GM23338 (cell line): ENCODE data around the gene AP4M1. TPM values are rescaled to one million over a fixed set of nuclear protein-coding genes. Genes with fewer than 3 reads are reported as not detected.

Experiments
- ATAC-seq: fragments of 200-7000 bp; cut with Tn5 transposase; 3 replicates; pipeline ENCODE4 v1.9.1; 2020
- DNase-seq: peaks from one replicate; pipeline ENCODE4 v3.0.0-alpha.2; 2015; ENCODE audit warnings: low spot score
- H2AFZ ChIP-seq: fragments of 200-600 bp; sonication (generic); 2 replicates; pipeline ENCODE4 v1.8.0; 2016; ENCODE audit warnings: antibody characterized with exemption, mild to moderate bottlenecking, moderate library complexity
- H3F3A ChIP-seq: fragments of 200-600 bp; sonication (generic); replicated peaks from 2 replicates; pipeline ENCODE4 v1.8.0; 2017; ENCODE audit warnings: antibody characterized with exemption, mixed run types, low read depth
- H3K27ac ChIP-seq: fragments of 200-600 bp; sonication (generic); 2 replicates; pipeline ENCODE4 v1.6.1; 2016; ENCODE audit warnings: low read depth
- H3K27me3 ChIP-seq: fragments of 200-600 bp; sonication (generic); 2 replicates; pipeline ENCODE4 v1.8.0; 2016; ENCODE audit warnings: mild to moderate bottlenecking, mixed run types, moderate library complexity; ENCODE audit not compliant: insufficient read depth
- H3K36me3 ChIP-seq: fragments of 200-600 bp; sonication (generic); 2 replicates; pipeline ENCODE4 v1.8.0; 2016; ENCODE audit warnings: mild to moderate bottlenecking; ENCODE audit not compliant: insufficient read depth
- H3K4me1 ChIP-seq: fragments of 200-600 bp; sonication (generic); 2 replicates; pipeline ENCODE4 v1.8.0; 2016; ENCODE audit warnings: mild to moderate bottlenecking, moderate library complexity; ENCODE audit not compliant: insufficient read depth
- H3K4me2 ChIP-seq: fragments of 200-600 bp; sonication (generic); 2 replicates; pipeline ENCODE4 v1.7.1; 2017; ENCODE audit warnings: mixed run types
- H3K4me3 ChIP-seq: fragments of 200-600 bp; sonication (generic); 2 replicates; pipeline ENCODE4 v1.6.1; 2016; ENCODE audit warnings: mixed run types
- H3K79me2 ChIP-seq: fragments of 200-600 bp; sonication (generic); replicated peaks from 2 replicates; pipeline ENCODE4 v1.8.0; 2017; ENCODE audit warnings: mild to moderate bottlenecking; ENCODE audit not compliant: insufficient read depth
- H3K9me2 ChIP-seq: fragments of 200-600 bp; sonication (generic); 2 replicates; pipeline ENCODE4 v1.8.0; 2017; ENCODE audit not compliant: insufficient read depth
- H4K20me1 ChIP-seq: fragments of 200-600 bp; sonication (generic); replicated peaks from 2 replicates; pipeline ENCODE4 v1.8.0; 2017; ENCODE audit warnings: mild to moderate bottlenecking; ENCODE audit not compliant: insufficient read depth
- H3K27ac Mint-ChIP-seq: 2 replicates; pipeline ENCODE4 v1.8.0; 2020; ENCODE audit warnings: inconsistent platforms, mild to moderate bottlenecking, moderate library complexity, mixed read lengths
- H3K27me3 Mint-ChIP-seq: 3 replicates; pipeline ENCODE4 v1.8.0; 2022; ENCODE audit warnings: low read depth, mild to moderate bottlenecking, moderate library complexity, mixed read lengths, inconsistent platforms; ENCODE audit not compliant: insufficient read depth, poor library complexity
- H3K36me3 Mint-ChIP-seq: 3 replicates; pipeline ENCODE4 v1.8.0; 2021; ENCODE audit warnings: low read depth, mild to moderate bottlenecking, inconsistent platforms, moderate library complexity, mixed read lengths
- H3K4me1 Mint-ChIP-seq: 3 replicates; pipeline ENCODE4 v1.8.0; 2020; ENCODE audit warnings: mild to moderate bottlenecking, inconsistent platforms, mixed read lengths
- H3K4me3 Mint-ChIP-seq: 3 replicates; pipeline ENCODE4 v1.8.0; 2021; ENCODE audit warnings: moderate library complexity, mild to moderate bottlenecking, inconsistent platforms, mixed read lengths
- H3K9me3 Mint-ChIP-seq: 3 replicates; pipeline ENCODE4 v1.8.0; 2020; ENCODE audit warnings: moderate library complexity, mild to moderate bottlenecking, inconsistent platforms, mixed read lengths
- CREB1 ChIP-seq: fragments of 250-450 bp; sonication (Bioruptor Pico); IDR thresholded peaks from 2 replicates; pipeline ENCODE4 v1.5.0; 2020; ENCODE audit warnings: low read depth, mild to moderate bottlenecking, moderate library complexity
- CTCF ChIP-seq, 2 experiments: fragments of 200-600 bp in 1 of 2; sonication (generic) in 1 of 2; conservative IDR thresholded peaks; 2 replicates each; pipeline versions ENCODE4 v1.5.1 to v1.6.1; 2016 to 2017; ENCODE audit warnings: antibody characterized with exemption in 2 of 2, low read depth in 2 of 2, mild to moderate bottlenecking in 2 of 2, moderate library complexity in 1 of 2
- ETS1 ChIP-seq: IDR thresholded peaks from 2 replicates; pipeline ENCODE4 v1.6.1; 2016; ENCODE audit warnings: antibody characterized with exemption
- JUNB ChIP-seq: IDR thresholded peaks from one replicate; pipeline ENCODE4 v1.6.1; 2016; ENCODE audit warnings: antibody characterized with exemption; ENCODE audit not compliant: unreplicated experiment
- POLR2AphosphoS5 ChIP-seq: IDR thresholded peaks from 2 replicates; pipeline ENCODE4 v1.6.1; 2016; ENCODE audit warnings: antibody characterized with exemption, low read depth
- REST ChIP-seq: IDR thresholded peaks from one replicate; pipeline ENCODE4 v1.6.1; 2018; ENCODE audit warnings: antibody characterized with exemption; ENCODE audit not compliant: unreplicated experiment
- STAT1 ChIP-seq: IDR thresholded peaks from one replicate; pipeline ENCODE4 v1.6.1; 2016; ENCODE audit warnings: antibody characterized with exemption; ENCODE audit not compliant: unreplicated experiment
- ZNF331 ChIP-seq: fragments of 250-450 bp; sonication (Bioruptor Pico); IDR thresholded peaks from 2 replicates; pipeline ENCODE4 v1.5.0; 2020; ENCODE audit warnings: low read depth, mild to moderate bottlenecking, moderate library complexity
- ZNF462 ChIP-seq: fragments of 250-450 bp; sonication (Bioruptor Pico); IDR thresholded peaks from 2 replicates; pipeline ENCODE4 v1.5.0; 2020; ENCODE audit warnings: mild to moderate bottlenecking, moderate library complexity
- polyA plus RNA-seq: library from polyadenylated mRNA; unstranded; fragments of >200 nt; fragmentation: Nextera tagmentation; extraction: Ambion mirVana; gene quantifications from 2 replicates; pipeline ENCODE4 v1.2.1, GENCODE V29; 2016
- total RNA-seq: library from RNA; depleted of rRNA; stranded (reverse); fragments of >200 nt; shearing (Covaris generic); gene quantifications from 2 replicates; pipeline ENCODE4 v1.2.3, GENCODE V29; 2014

AP4M1 gene
- total and polyA plus RNA-seq, 2 experiments from 2014 or later = 9.5 to 13.3 TPM

- no peak for TF ChIP-seq CTCF (conservative IDR thresholded peaks at IDR 0.05; ENCODE audit: low read depth in 2 of 2)
- no peak for TF ChIP-seq REST
- TF ChIP-seq POLR2AphosphoS5 = no peak
- no peak for TF ChIP-seq CREB1 (CRISPR knock-in tag)
- no peak for TF ChIP-seq ETS1
- no peak for TF ChIP-seq STAT1
- TF ChIP-seq JUNB = no peak
- no peak for TF ChIP-seq ZNF331
These were observed 30.7 kb downstream of the AP4M1 start (continued) for GRCh38 chr7:100132126-100132525.

GRCh38 chr7:100132697-100133151 lies 31.3 kb downstream of the AP4M1 start:
- Histone ChIP-seq H3K4me2 (no peak overlapping the region), H3K9me2 (no peaks in the 10 kb centered on the region), H3K4me3 (no peak overlapping the region), H4K20me1 (no peaks in the 10 kb centered on the region), H3K27me3 (peaks cover 18% of the 10 kb centered on the region), H3K36me3 (no peaks in the 10 kb centered on the region), H3F3A (0 out of 2 replicates have a peak, but pooled peaks cover 3% of the 10 kb centered on the region), H3K79me2 (no peaks in the 10 kb centered on the region), H2AFZ (peak overlapping the region; percentile 80), H3K27ac (no peak overlapping the region), H3K4me1 (peaks cover 4% of the 10 kb centered on the region; the same call in 1 of the 2 replicates)
- no peaks in the 10 kb centered on the region for H3K36me3 Mint-ChIP-seq
- H3K27me3 Mint-ChIP-seq = peaks cover 13% of the 10 kb centered on the region
- peak; percentile 82 for ATAC-seq
- H3K4me1 Mint-ChIP-seq = peaks cover 11% of the 10 kb centered on the region
- peak; percentile 89 for DNase-seq
- no peaks in the 10 kb centered on the region for H3K9me3 Mint-ChIP-seq
- no peak overlapping the region; the same call in 2 of the 3 replicates for H3K4me3 Mint-ChIP-seq
- TF ChIP-seq CTCF (conservative IDR thresholded peaks at IDR 0.05; ENCODE audit: low read depth in 2 of 2) = peak; percentile 95 to 99
- no peak for TF ChIP-seq ZNF462 (CRISPR knock-in tag)
- no peak overlapping the region for H3K27ac Mint-ChIP-seq
